HG03442 (cell line): Measurements from ENCODE around the gene NFYC.

ENCODE experiments used
- ATAC-seq: cut with Tn5 transposase; IDR thresholded peaks from one replicate; pipeline ENCODE4 v1.9.1; 2021; ENCODE audit warnings: mild to moderate bottlenecking, moderate library complexity; ENCODE audit not compliant: unreplicated experiment

Gene NFYC

GRCh38 chr1:40818264-40818961, 126.9 kb downstream of the NFYC start:
- no peak for ATAC-seq

GRCh38 chr1:40819101-40819500, 127.6 kb downstream of the NFYC start:
- ATAC-seq: no peak

GRCh38 chr1:40820251-40820797, 128.8 kb downstream of the NFYC start:
- ATAC-seq: no peak
